Ovary (tissue), 9 donors: Measurements from ENCODE around the gene USP47. TPM values are rescaled to one million over a fixed set of nuclear protein-coding genes. Genes with fewer than 3 reads are reported as not detected.

ENCODE experiments used
- DNase-seq, 5 donors: peaks; one replicate each; pipeline ENCODE4 v3.0.0-alpha.2; 2019 to 2020
- H3K27ac ChIP-seq, 2 donors: fragments of 200-600 bp; one replicate each; pipeline versions ENCODE4 v1.5.1 to v1.8.0; 2019 to 2022
- H3K27me3 ChIP-seq: fragments of 200-600 bp; one replicate; pipeline ENCODE4 v1.8.0; 2022
- H3K36me3 ChIP-seq: fragments of 200-600 bp; sonication (generic); one replicate; pipeline ENCODE4 v1.5.1; 2019
- H3K4me1 ChIP-seq: one replicate; pipeline ENCODE4 v1.8.1; 2013; ENCODE audit warnings: mild to moderate bottlenecking, moderate library complexity; ENCODE audit not compliant: insufficient read depth
- H3K4me3 ChIP-seq: fragments of 200-600 bp; sonication (generic); one replicate; pipeline ENCODE4 v1.5.1; 2017
- H3K9me3 ChIP-seq, 2 donors: fragments of 200-600 bp in 1 of 2; sonication (generic) in 1 of 2; one replicate each; pipeline versions ENCODE4 v1.5.1 to v1.8.1; 2013 to 2019; ENCODE audit warnings: mild to moderate bottlenecking in 1 of 2, moderate library complexity in 1 of 2
- CTCF ChIP-seq, 3 donors: fragments of 450-650 bp in 2 of 3; fragments of 200-600 bp in 1 of 3; IDR thresholded peaks; one replicate each; pipeline versions ENCODE4 v1.5.1 to v1.8.0; 2016 to 2022; ENCODE audit warnings: antibody characterized with exemption in 3 of 3, mild to moderate bottlenecking in 1 of 3
- EP300 ChIP-seq: sonication (generic); formaldehyde crosslinking; IDR thresholded peaks from one replicate; pipeline ENCODE4 v1.6.1; 2017; ENCODE audit warnings: antibody characterized with exemption
- POLR2A ChIP-seq: fragments of 450-650 bp; IDR thresholded peaks from one replicate; pipeline ENCODE4 v1.6.1; 2017; ENCODE audit warnings: antibody characterized with exemption, mild to moderate bottlenecking, moderate library complexity
- WGBS, 3 donors: extraction: QIAGEN DNeasy Blood & Tissue Kit in 1 of 3; methylation state at CpG; one replicate each; pipeline versions ENCODE4 v1.1.5 to v1.1.7; 2013 to 2017; 5-methylcytosine and 5-hydroxymethylcytosine counted together
- intact Hi-C, 4 donors: fragments of 100-400 bp; cut with DNase I; formaldehyde crosslinking; loops; one replicate each; pipeline versions ENCODE4 v1.11.0 to v1.15.1; 2022 to 2023
- polyA plus RNA-seq, 2 donors: library from polyadenylated mRNA; stranded (reverse); fragments of 200-250 nt in 1 of 2; fragments of 350-450 nt in 1 of 2; fragmentation: Illumina TruSeq in 1 of 2; extraction: RNeasy Lipid Tissue Mini Kit (QIAGEN cat#74804) in 1 of 2; gene quantifications; one replicate each; pipeline ENCODE4 v1.2.3, GENCODE V29; 2013 to 2014
- total RNA-seq, 7 donors: library from RNA; depleted of rRNA in 2 of 7; stranded (reverse); fragments of >200 nt in 2 of 7; fragmentation: NEBNext Ultra II Directional in 3 of 7; extraction: Animal tissue kit (Norgen Biotek cat#: 25700) in 3 of 7; gene quantifications; one replicate each; pipeline versions ENCODE4 v1.1.0 to v1.2.4, GENCODE V29; 2016 to 2023
- donor health status: DM: no; HTN: no; CAD: no; lungs with moderate emphysema.
- donor health status: DM: no; HTN: no; CAD: no.
- donor health status: Bipolar disorder and iron deficiency.
- donor health status: DM: yes; HTN: yes; CAD: no.
- donor health status: DM: no; HTN: no; CAD: no.
- donor health status: DM: yes; HTN: yes; CAD: no.

USP47 gene
- total and polyA plus RNA-seq, 9 donors: 26.5 to 70.5 (median 51.2) TPM

- H3K4me1 ChIP-seq: no peaks in the 10 kb centered on the region
- intact Hi-C loops: loop anchor here in 2 of 4 donors (10.0 kb wide), 1 partner anchor 327 kb away; no protein-coding TSS in a partner anchor
- WGBS, 3 donors: 45 to 69% (median 62%) methylated on average over 4 of the region's 4 CpGs
- no peak overlapping the region for H3K27ac ChIP-seq
- no peak for DNase-seq
- H3K36me3 ChIP-seq: no peaks in the 10 kb centered on the region
- H3K4me3 ChIP-seq: no peak overlapping the region
- no peaks in the 10 kb centered on the region for H3K27me3 ChIP-seq
- no peaks in the 10 kb centered on the region for H3K9me3 ChIP-seq
- TF ChIP-seq CTCF (IDR thresholded peaks at IDR 0.05): no peak
- TF ChIP-seq EP300: no peak
- TF ChIP-seq POLR2A: no peak
Measured at GRCh38 chr11:11947825-11948224, 106.1 kb downstream of the USP47 start.

- no peak overlapping the region for H3K4me3 ChIP-seq
- no peaks in the 10 kb centered on the region for H3K27me3 ChIP-seq
- H3K4me1 ChIP-seq: no peaks in the 10 kb centered on the region
- no peaks in the 10 kb centered on the region for H3K9me3 ChIP-seq
- no peak for DNase-seq
- no peak overlapping the region for H3K27ac ChIP-seq
- no peaks in the 10 kb centered on the region for H3K36me3 ChIP-seq
- TF ChIP-seq POLR2A (no peak), CTCF (IDR thresholded peaks at IDR 0.05) (no peak), EP300 (no peak)
- intact Hi-C loops: loop anchor here in 2 of 4 donors (10.0 kb wide), 1 partner anchor 326 kb away; no protein-coding TSS in a partner anchor
- WGBS, 3 donors: 86 to 90% (median 90%) methylated on average over 2 of the region's 2 CpGs
Measured at GRCh38 chr11:11948242-11948947, 106.6 kb downstream of the USP47 start.

GRCh38 chr11:11949482-11949881 is 107.7 kb downstream of the USP47 start:
- intact Hi-C loops: loop anchor here in 2 of 4 donors (10.0 kb wide), 1 partner anchor 325 kb away; no protein-coding TSS in a partner anchor
- no peak for DNase-seq
- Histone ChIP-seq H3K36me3 (no peaks in the 10 kb centered on the region), H3K27ac (no peak overlapping the region), H3K9me3 (no peaks in the 10 kb centered on the region), H3K4me3 (no peak overlapping the region), H3K4me1 (no peaks in the 10 kb centered on the region), H3K27me3 (no peaks in the 10 kb centered on the region)
- no peak for TF ChIP-seq EP300

- no peaks in the 10 kb centered on the region for H3K36me3 ChIP-seq
- no peak for DNase-seq
Measured at GRCh38 chr11:11952036-11952435, 110.3 kb downstream of the USP47 start.

More at GRCh38 chr11:11952036-11952435, 110.3 kb downstream of the USP47 start:
- Histone ChIP-seq H3K4me1 (no peaks in the 10 kb centered on the region), H3K27ac (no peak overlapping the region), H3K4me3 (no peak overlapping the region), H3K9me3 (no peaks in the 10 kb centered on the region), H3K27me3 (no peaks in the 10 kb centered on the region)
- TF ChIP-seq EP300: no peak
- TF ChIP-seq POLR2A: no peak
- TF ChIP-seq CTCF (IDR thresholded peaks at IDR 0.05): no peak
- intact Hi-C loops: no loop called here
